Tibial nerve (tissue), 4 donors: ENCODE data around the gene ITPRID2. TPM values are rescaled to one million over a fixed set of nuclear protein-coding genes. Genes with fewer than 3 reads are reported as not detected.

ENCODE experiments used
- DNase-seq, 2 donors: peaks; one replicate each; pipeline ENCODE4 v3.0.0-alpha.2; 2019; ENCODE audit warnings: low spot score in 2 of 2
- H3K27ac ChIP-seq, 4 donors: fragments of 200-600 bp; sonication (generic) in 3 of 4; one replicate each; pipeline ENCODE4 v1.5.1; 2017 to 2019; ENCODE audit warnings: mild to moderate bottlenecking in 1 of 4
- H3K27me3 ChIP-seq, 2 donors: fragments of 200-600 bp; sonication (generic) in 1 of 2; one replicate each; pipeline versions ENCODE4 v1.5.1 to v1.6.0; 2017 to 2019
- H3K36me3 ChIP-seq, 3 donors: fragments of 200-600 bp; sonication (generic); one replicate each; pipeline ENCODE4 v1.5.1; 2018 to 2019
- H3K4me1 ChIP-seq, 4 donors: fragments of 200-600 bp; sonication (generic) in 3 of 4; one replicate each; pipeline ENCODE4 v1.5.1; 2017 to 2019
- H3K4me3 ChIP-seq, 4 donors: fragments of 200-600 bp; sonication (generic) in 3 of 4; one replicate each; pipeline ENCODE4 v1.5.1; 2017 to 2019; ENCODE audit warnings: mild to moderate bottlenecking in 1 of 4, moderate library complexity in 1 of 4
- H3K9me3 ChIP-seq, 4 donors: fragments of 200-600 bp; sonication (generic) in 3 of 4; one replicate each; pipeline ENCODE4 v1.5.1; 2017 to 2019
- EP300 ChIP-seq, 2 donors: sonication (generic); formaldehyde crosslinking; IDR thresholded peaks; one replicate each; pipeline ENCODE4 v1.6.1; 2017; ENCODE audit warnings: antibody characterized with exemption in 2 of 2, mild to moderate bottlenecking in 1 of 2
- POLR2A ChIP-seq, 2 donors: fragments of 450-650 bp; IDR thresholded peaks; one replicate each; pipeline ENCODE4 v1.6.1; 2017; ENCODE audit warnings: antibody characterized with exemption in 2 of 2, mild to moderate bottlenecking in 2 of 2, moderate library complexity in 2 of 2
- WGBS, 2 donors: methylation state at CpG; one replicate each; pipeline ENCODE4 v1.1.5; 2018; 5-methylcytosine and 5-hydroxymethylcytosine counted together
- total RNA-seq, 4 donors: library from RNA; depleted of rRNA; stranded (reverse); fragments of >200 nt; gene quantifications; one replicate each; pipeline ENCODE4 v1.1.0, GENCODE V29; 2016
- TF ChIP-seq, protein P1 (sequence below), 5 experiments: fragments of 200-600 bp in 3 of 5; fragments of 450-650 bp in 2 of 5; sonication (generic) in 3 of 5; IDR thresholded peaks; one replicate each; pipeline ENCODE4 v1.5.1; 2016 to 2019; ENCODE audit warnings: antibody characterized with exemption in 5 of 5, mild to moderate bottlenecking in 3 of 5, moderate library complexity in 2 of 5

Gene ITPRID2
- total RNA-seq, 4 donors from 2014 or later = 203 to 300 (median 245) TPM

DNA sequence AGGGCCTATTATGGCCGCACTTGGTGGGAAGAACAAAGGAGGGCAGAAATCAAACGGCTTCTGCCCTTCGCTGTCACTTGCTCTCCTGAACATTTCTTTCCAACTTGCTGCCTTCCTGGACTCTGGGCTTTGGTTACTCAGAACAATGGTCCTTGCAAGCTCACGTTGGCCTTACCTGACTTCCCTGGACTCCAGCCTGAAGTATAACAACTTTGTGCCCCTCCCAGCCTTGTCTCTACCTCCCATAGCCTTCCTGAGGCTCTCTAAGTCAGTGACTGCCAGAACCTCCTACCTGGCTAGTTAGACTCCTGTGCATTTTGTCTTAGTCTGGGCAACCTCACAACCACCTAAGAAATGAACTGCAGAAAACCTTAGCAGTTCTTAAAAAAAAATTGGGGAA, 30.2 kb upstream of the ITPRID2 start:
- H3K9me3 ChIP-seq = no peaks in the 10 kb centered on the region
- TF ChIP-seq POLR2A (IDR thresholded peaks at IDR 0.05) = no peak
- TF ChIP-seq EP300 (IDR thresholded peaks at IDR 0.05) = no peak
- TF ChIP-seq, protein P1, sequence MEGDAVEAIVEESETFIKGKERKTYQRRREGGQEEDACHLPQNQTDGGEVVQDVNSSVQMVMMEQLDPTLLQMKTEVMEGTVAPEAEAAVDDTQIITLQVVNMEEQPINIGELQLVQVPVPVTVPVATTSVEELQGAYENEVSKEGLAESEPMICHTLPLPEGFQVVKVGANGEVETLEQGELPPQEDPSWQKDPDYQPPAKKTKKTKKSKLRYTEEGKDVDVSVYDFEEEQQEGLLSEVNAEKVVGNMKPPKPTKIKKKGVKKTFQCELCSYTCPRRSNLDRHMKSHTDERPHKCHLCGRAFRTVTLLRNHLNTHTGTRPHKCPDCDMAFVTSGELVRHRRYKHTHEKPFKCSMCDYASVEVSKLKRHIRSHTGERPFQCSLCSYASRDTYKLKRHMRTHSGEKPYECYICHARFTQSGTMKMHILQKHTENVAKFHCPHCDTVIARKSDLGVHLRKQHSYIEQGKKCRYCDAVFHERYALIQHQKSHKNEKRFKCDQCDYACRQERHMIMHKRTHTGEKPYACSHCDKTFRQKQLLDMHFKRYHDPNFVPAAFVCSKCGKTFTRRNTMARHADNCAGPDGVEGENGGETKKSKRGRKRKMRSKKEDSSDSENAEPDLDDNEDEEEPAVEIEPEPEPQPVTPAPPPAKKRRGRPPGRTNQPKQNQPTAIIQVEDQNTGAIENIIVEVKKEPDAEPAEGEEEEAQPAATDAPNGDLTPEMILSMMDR (IDR thresholded peaks at IDR 0.05) = no peak
- 72 to 80% methylated on average over 4 of the region's 4 CpGs for WGBS, 2 donors
- H3K27ac ChIP-seq = no peak overlapping the region
- H3K27me3 ChIP-seq = no peaks in the 10 kb centered on the region
- DNase-seq = no peak
- H3K4me1 ChIP-seq = no peaks in the 10 kb centered on the region
- H3K36me3 ChIP-seq = no peaks in the 10 kb centered on the region
- H3K4me3 ChIP-seq = no peak overlapping the region

DNA sequence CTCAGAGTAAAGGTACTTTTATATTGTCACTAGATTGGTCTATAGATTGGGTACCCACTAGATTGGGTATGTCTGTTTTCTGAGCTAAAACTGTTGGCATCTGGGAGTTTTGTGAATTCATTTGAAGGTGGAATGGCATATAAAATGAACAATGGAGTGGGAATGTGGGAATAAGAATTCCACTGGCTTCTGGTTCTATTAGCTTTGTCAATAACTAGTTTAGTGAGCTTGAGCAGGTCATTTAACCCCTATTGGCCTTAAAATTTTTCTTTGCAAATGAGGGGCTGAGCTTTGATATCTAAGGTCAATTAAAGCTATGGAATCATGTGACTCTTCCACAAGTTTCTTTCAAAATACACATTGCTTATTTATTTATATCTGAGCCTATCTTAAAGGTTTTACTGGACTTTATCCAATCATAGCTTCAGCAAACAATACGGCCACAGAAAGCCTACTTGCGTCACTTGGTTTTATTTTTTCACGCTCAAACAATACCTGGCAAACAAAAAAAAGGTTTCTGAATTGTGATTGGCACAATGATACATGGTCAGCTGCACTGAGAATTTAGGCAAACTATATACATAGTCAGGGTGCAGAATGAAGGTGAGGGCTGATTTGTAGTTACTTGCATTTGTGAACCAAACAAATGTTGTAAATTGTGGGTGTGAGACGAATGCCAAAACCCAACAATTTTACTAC, 28.8 kb upstream of the ITPRID2 start:
- 66 to 73% methylated on average over 4 of the region's 4 CpGs for WGBS, 2 donors
- Histone ChIP-seq H3K4me1 (no peaks in the 10 kb centered on the region), H3K36me3 (no peaks in the 10 kb centered on the region), H3K27me3 (no peaks in the 10 kb centered on the region), H3K9me3 (no peaks in the 10 kb centered on the region), H3K4me3 (no peak overlapping the region), H3K27ac (no peak overlapping the region)
- DNase-seq = no peak
- no peak for TF ChIP-seq POLR2A (IDR thresholded peaks at IDR 0.05)
- TF ChIP-seq, protein P1 (IDR thresholded peaks at IDR 0.05) = no peak
- no peak for TF ChIP-seq EP300 (IDR thresholded peaks at IDR 0.05)

DNA sequence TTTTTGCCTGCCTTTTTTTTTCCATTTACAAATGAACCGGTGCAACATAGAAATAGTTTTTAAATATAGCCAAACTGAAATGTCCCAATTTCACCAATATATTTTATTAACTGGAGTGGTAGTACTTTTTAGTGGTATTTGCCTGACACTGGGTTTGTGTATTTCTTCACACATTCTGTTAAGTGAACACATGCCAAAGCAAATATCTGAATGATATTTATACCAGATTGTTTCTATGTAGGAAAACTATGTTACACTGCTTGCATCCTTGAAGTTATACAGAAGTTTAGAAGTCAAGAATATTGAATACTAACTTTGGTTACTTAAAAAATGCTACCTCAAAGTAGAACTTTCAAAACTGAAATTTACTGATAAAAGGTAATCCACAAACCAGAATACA, 19.4 kb upstream of the ITPRID2 start:
- no peak for TF ChIP-seq EP300 (IDR thresholded peaks at IDR 0.05)
- TF ChIP-seq, protein P1 (IDR thresholded peaks at IDR 0.05) = no peak
- Histone ChIP-seq H3K4me1 (peaks cover 0 to 10% (median 0%) of the 10 kb centered on the region in 4 donors), H3K36me3 (no peaks in the 10 kb centered on the region), H3K4me3 (no peak overlapping the region), H3K9me3 (no peaks in the 10 kb centered on the region), H3K27me3 (no peaks in the 10 kb centered on the region), H3K27ac (no peak overlapping the region)
- DNase-seq = no peak
- WGBS, 2 donors = 66 to 77% methylated on average over 1 of the region's 1 CpG

DNA sequence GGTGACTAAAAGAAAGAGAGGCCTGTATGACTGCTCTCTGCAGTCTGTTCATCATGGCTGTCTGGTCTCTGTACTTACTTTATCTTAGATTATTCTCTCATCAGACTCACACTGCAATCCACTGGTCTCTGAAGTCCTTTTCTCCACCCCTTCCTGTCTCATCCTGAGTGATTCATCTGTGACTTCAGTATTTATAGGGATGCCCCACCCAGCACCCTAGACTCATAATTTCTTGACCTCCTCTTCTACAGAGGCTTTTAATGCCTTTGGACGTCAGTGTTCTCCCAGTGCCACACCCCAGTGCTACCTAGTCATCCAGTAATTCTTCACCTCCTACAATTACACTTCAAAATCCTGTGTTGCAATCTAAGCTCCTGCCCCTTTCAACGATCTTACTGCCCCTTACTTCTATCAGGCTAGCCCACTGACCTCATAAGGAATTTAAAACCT, 14.9 kb upstream of the ITPRID2 start:
- no peaks in the 10 kb centered on the region for H3K36me3 ChIP-seq
- no peak for DNase-seq
- no peak overlapping the region for H3K27ac ChIP-seq
- TF ChIP-seq EP300 (IDR thresholded peaks at IDR 0.05) (no peak), POLR2A (IDR thresholded peaks at IDR 0.05) (no peak)
- TF ChIP-seq, protein P1 (IDR thresholded peaks at IDR 0.05) = no peak
- H3K4me1 ChIP-seq = peaks cover 0 to 10% (median 0%) of the 10 kb centered on the region in 4 donors
- no peak overlapping the region for H3K4me3 ChIP-seq
- H3K27me3 ChIP-seq = no peaks in the 10 kb centered on the region
- no peaks in the 10 kb centered on the region for H3K9me3 ChIP-seq
- WGBS, 2 donors = 45 to 55% methylated on average over 2 of the region's 2 CpGs

DNA sequence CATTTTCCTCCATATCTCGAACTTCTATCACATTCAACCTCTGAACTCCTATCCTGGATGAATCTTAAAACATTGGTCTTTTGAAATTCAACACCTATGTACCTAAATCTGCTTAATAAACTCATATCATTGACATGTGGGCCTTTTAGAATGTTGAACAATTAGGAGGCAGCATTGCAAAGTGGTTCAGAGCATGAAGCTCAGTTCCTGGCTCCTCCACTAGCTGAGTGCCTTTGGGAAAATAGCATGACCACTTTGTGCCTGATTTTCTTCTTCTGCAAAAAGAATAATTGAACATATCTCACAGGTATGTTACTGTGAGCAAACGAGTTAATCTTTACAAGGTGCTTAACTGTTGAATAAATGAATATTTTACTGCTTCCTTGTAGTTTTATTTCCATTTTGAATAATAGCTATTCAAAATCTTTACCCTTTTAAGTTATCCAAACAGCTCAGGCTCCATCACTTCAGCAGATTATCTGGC, 14.3 kb upstream of the ITPRID2 start:
- DNase-seq = no peak
- no peak overlapping the region for H3K27ac ChIP-seq
- H3K9me3 ChIP-seq = no peaks in the 10 kb centered on the region
- no peak overlapping the region for H3K4me3 ChIP-seq
- no peak for TF ChIP-seq POLR2A (IDR thresholded peaks at IDR 0.05)
- no peak for TF ChIP-seq EP300 (IDR thresholded peaks at IDR 0.05)
- TF ChIP-seq, protein P1 (IDR thresholded peaks at IDR 0.05) = no peak
- no peaks in the 10 kb centered on the region for H3K36me3 ChIP-seq
- peaks cover 0 to 10% (median 0%) of the 10 kb centered on the region in 4 donors for H3K4me1 ChIP-seq
- WGBS, 2 donors = 79 to 81% methylated on average over 2 of the region's 2 CpGs
- no peaks in the 10 kb centered on the region for H3K27me3 ChIP-seq
